HFF-Myc (cell line): Measurements from ENCODE around the gene GSDMA.

Experiments
- DNase-seq: peaks from one replicate; pipeline ENCODE4 v3.0.0-alpha.2; 2011; ENCODE audit warnings: low read depth; ENCODE audit errors: extremely low read depth
- H3K4me3 ChIP-seq: replicated peaks from 2 replicates; pipeline ENCODE4 v1.5.1; 2011; ENCODE audit warnings: low read depth, mild to moderate bottlenecking, control low read depth, low read length
- TF ChIP-seq, protein P1 (sequence below): IDR thresholded peaks from 2 replicates; pipeline ENCODE4 v1.5.1; 2012; ENCODE audit warnings: mild to moderate bottlenecking, low read depth, low read length, control low read depth; ENCODE audit errors: missing control alignments

The GSDMA gene

DNA sequence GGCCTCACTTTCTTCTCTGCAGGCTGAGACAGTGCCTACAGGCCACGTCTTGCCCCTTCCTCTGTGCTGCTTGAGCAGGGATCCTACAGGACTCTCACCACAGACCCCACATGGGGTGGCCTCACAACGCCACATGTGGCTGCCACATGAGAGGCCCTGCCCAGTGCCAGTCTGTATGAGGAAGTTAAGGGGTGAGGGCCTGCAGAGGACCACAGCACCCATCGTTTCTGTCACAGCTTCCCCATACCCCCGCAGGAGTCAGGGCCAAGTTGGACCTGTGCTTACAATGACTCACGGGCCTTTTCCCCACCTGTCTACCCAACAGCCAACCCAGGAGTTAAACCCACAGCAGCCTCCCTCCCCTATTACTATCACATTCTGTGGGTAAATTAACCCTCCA, 41.5 kb upstream of the GSDMA start:
- TF ChIP-seq, protein P1, sequence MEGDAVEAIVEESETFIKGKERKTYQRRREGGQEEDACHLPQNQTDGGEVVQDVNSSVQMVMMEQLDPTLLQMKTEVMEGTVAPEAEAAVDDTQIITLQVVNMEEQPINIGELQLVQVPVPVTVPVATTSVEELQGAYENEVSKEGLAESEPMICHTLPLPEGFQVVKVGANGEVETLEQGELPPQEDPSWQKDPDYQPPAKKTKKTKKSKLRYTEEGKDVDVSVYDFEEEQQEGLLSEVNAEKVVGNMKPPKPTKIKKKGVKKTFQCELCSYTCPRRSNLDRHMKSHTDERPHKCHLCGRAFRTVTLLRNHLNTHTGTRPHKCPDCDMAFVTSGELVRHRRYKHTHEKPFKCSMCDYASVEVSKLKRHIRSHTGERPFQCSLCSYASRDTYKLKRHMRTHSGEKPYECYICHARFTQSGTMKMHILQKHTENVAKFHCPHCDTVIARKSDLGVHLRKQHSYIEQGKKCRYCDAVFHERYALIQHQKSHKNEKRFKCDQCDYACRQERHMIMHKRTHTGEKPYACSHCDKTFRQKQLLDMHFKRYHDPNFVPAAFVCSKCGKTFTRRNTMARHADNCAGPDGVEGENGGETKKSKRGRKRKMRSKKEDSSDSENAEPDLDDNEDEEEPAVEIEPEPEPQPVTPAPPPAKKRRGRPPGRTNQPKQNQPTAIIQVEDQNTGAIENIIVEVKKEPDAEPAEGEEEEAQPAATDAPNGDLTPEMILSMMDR: no peak
- H3K4me3 ChIP-seq: no peak overlapping the region
- no peak for DNase-seq

GRCh38 chr17:39922006-39922405, 40.8 kb upstream of the GSDMA start:
- DNase-seq: no peak
- H3K4me3 ChIP-seq: no peak overlapping the region
- TF ChIP-seq, protein P1: no peak

DNA sequence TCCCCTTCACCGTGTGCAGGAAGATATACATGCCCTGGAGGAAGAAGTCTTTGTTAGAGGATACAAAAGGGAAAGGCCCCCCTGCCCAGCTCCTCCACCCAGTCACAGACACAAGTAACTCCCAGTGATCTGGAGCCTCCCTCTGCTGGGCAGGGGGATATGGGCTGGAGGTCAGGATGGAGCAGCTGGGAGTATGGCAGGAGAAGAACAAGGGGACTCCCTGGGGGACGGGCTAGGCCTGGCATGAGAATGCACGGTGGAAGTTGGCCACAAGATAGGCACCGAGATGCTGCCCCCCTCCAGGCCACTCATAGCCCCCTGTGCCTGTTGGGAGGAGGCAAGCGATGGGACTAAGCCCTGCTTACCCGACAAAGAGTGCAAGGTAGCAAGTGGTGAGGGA, 39.6 kb upstream of the GSDMA start:
- TF ChIP-seq, protein P1: no peak
- no peak for DNase-seq
- H3K4me3 ChIP-seq: no peak overlapping the region

DNA sequence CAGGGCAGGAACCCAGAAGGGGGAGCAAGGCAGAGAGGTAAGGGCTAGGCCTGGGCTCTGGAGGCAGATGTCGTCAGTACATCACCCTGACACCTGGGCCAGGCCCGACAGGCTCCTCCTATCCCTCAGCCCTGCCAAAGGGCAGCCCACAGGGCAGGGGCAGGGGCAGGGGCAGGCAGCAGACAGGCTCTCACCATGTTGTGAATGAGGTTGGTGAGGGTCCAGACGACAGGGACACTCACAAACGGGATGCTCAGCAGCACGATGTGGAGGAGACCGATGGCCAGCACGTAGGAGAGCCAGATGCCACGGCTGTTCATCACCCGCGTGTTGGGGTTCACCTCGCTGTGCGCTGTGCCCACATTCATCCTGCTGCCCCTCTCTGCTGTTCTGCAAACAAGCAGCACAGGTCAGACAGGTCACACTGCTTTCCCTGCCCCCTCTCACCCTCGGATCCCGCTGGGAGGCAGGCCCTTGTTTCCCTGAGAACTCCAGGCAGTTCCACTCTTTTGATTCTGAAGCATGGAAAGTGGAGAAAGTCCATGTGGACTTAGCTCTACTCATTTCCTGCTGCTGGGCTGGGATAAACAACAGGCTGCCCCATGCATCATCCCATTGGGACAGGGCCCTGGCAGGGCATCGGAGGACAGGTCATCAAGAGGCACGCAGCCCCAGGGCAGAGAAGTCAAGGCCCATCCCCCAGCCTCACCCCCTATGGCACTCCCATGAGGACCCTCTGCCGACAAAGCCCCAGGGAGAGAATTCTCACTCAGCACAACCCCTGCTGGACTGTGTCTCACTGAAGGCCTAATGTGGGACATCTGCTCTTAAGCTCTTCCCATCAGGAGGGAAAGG, 38.7 kb upstream of the GSDMA start:
- H3K4me3 ChIP-seq: no peak overlapping the region

DNA sequence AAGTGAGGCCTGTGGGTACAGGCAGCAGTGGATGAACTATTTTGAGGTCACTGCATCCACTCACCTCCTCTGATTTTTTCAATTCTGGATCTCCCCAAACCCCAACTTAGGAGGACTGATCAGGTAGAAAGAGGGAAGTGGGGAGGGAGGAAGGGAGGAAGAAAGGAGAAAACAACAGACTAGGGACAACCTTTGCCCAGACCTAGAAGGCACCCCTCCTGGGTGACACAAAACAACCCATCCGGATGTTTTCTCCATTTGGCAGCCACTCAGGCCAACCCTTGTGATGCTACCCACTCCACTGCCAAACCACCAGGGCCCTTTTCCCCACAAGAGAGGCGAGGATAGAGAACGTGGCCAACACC, 38.1 kb upstream of the GSDMA start:
- H3K4me3 ChIP-seq: no peak overlapping the region
- DNase-seq: no peak
- TF ChIP-seq, protein P1: no peak

More for the DNA sequence above, 38.7 kb upstream of the GSDMA start:
- no peak for DNase-seq
- TF ChIP-seq, protein P1: no peak

DNA sequence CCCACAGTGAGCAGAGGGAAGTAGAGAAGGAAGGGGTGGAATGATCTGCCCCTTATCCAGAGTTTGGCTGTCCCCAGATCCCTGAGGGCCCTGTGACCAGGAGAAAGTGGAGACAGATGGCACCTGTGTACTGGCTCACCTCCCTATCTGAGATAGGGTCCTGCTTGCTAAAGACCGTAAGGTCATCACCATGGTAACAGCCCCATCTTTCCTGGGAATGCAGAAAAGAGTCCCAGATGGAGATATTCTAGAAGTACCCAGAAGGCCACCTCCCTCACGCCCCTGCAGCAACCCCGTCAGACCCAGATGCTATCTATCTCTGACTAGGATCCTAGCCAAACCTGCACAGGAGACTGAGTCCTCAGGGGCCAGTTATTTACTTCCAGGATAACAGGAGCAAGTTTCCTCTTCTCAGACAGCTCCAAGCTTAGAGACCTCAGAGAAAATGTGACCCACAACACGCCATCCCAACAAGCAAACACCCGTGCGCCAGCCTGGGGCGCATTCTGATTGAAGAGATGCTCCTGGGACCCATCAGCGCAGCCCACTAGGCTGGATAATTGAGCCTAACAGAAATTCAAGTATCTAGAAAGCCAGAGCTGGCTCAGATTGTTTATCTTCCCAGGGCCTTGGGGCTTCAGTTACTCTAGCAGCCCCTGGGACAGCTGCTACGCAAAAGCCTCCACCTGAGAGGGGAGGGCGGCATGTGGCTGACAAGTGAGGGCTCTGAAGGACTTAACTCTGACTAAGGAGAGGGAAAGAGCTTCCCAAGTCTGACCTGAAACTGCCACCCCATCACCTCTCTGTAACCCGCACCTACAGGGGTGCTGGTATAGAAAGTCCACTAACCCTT, 37.3 kb upstream of the GSDMA start:
- TF ChIP-seq, protein P1: no peak
- peak overlapping the region; percentile 81 for H3K4me3 ChIP-seq
- no peak for DNase-seq
